GM18909 (cell line): ENCODE results near the gene SEC22A.

Experiments
- ATAC-seq: cut with Tn5 transposase; IDR thresholded peaks from one replicate; pipeline ENCODE4 v1.9.1; 2021; ENCODE audit warnings: mild to moderate bottlenecking; ENCODE audit not compliant: unreplicated experiment, poor library complexity

SEC22A gene

GRCh38 chr3:123286308-123287023, 84.7 kb downstream of the SEC22A start:
- no peak for ATAC-seq

GRCh38 chr3:123287051-123287961, 85.6 kb downstream of the SEC22A start:
- ATAC-seq: no peak

- no peak for ATAC-seq
Observed at GRCh38 chr3:123287962-123288302, 86.2 kb downstream of the SEC22A start.

GRCh38 chr3:123289391-123290106, 87.8 kb downstream of the SEC22A start:
- ATAC-seq: no peak

GRCh38 chr3:123290107-123290930, 88.6 kb downstream of the SEC22A start:
- no peak for ATAC-seq

GRCh38 chr3:123290962-123291361, 89.2 kb downstream of the SEC22A start:
- ATAC-seq: no peak

GRCh38 chr3:123291404-123291803, 89.7 kb downstream of the SEC22A start:
- no peak for ATAC-seq

GRCh38 chr3:123292321-123293310, 90.9 kb downstream of the SEC22A start:
- no peak for ATAC-seq

- ATAC-seq: no peak
Observed at GRCh38 chr3:123294296-123294938, 92.7 kb downstream of the SEC22A start.

- no peak for ATAC-seq
Observed at GRCh38 chr3:123295171-123295900, 93.6 kb downstream of the SEC22A start.

GRCh38 chr3:123295901-123296250, 94.1 kb downstream of the SEC22A start:
- ATAC-seq: no peak

- no peak for ATAC-seq
Observed at GRCh38 chr3:123296261-123296660, 94.5 kb downstream of the SEC22A start.

- no peak for ATAC-seq
Observed at GRCh38 chr3:123296836-123297626, 95.3 kb downstream of the SEC22A start.

- ATAC-seq: no peak
Observed at GRCh38 chr3:123297627-123297899, 95.8 kb downstream of the SEC22A start.

GRCh38 chr3:123298903-123299302, 97.2 kb downstream of the SEC22A start:
- ATAC-seq: no peak

GRCh38 chr3:123299581-123299980, 97.8 kb downstream of the SEC22A start:
- ATAC-seq: no peak

- no peak for ATAC-seq
Observed at GRCh38 chr3:123300056-123300455, 98.3 kb downstream of the SEC22A start.
